ENCODE data around the gene ERGIC1.

The ERGIC1 gene

GRCh38 chr5:172873513-172873912, 39.5 kb downstream of the ERGIC1 start:
- TF ChIP-seq, protein P1, sequence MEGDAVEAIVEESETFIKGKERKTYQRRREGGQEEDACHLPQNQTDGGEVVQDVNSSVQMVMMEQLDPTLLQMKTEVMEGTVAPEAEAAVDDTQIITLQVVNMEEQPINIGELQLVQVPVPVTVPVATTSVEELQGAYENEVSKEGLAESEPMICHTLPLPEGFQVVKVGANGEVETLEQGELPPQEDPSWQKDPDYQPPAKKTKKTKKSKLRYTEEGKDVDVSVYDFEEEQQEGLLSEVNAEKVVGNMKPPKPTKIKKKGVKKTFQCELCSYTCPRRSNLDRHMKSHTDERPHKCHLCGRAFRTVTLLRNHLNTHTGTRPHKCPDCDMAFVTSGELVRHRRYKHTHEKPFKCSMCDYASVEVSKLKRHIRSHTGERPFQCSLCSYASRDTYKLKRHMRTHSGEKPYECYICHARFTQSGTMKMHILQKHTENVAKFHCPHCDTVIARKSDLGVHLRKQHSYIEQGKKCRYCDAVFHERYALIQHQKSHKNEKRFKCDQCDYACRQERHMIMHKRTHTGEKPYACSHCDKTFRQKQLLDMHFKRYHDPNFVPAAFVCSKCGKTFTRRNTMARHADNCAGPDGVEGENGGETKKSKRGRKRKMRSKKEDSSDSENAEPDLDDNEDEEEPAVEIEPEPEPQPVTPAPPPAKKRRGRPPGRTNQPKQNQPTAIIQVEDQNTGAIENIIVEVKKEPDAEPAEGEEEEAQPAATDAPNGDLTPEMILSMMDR (IDR thresholded peaks at IDR 0.05; ENCODE audit: low read depth, low read length): no peak
- DNase-seq (ENCODE audit: low read depth, low spot score): no peak
- in situ Hi-C loops (cut with HindIII; ENCODE audit: low sequenced_read_pairs): no loop called here
- no peak overlapping the region for H3K4me3 ChIP-seq (ENCODE audit: low read depth, low read length)

- no peak for DNase-seq (ENCODE audit: low read depth, low spot score)
- H3K4me3 ChIP-seq (ENCODE audit: low read depth, low read length): no peak overlapping the region
- TF ChIP-seq, protein P1 (IDR thresholded peaks at IDR 0.05; ENCODE audit: low read depth, low read length): no peak
- in situ Hi-C loops (cut with HindIII; ENCODE audit: low sequenced_read_pairs): no loop called here
These were observed 40.8 kb downstream of the ERGIC1 start for GRCh38 chr5:172874647-172875504.

DNA sequence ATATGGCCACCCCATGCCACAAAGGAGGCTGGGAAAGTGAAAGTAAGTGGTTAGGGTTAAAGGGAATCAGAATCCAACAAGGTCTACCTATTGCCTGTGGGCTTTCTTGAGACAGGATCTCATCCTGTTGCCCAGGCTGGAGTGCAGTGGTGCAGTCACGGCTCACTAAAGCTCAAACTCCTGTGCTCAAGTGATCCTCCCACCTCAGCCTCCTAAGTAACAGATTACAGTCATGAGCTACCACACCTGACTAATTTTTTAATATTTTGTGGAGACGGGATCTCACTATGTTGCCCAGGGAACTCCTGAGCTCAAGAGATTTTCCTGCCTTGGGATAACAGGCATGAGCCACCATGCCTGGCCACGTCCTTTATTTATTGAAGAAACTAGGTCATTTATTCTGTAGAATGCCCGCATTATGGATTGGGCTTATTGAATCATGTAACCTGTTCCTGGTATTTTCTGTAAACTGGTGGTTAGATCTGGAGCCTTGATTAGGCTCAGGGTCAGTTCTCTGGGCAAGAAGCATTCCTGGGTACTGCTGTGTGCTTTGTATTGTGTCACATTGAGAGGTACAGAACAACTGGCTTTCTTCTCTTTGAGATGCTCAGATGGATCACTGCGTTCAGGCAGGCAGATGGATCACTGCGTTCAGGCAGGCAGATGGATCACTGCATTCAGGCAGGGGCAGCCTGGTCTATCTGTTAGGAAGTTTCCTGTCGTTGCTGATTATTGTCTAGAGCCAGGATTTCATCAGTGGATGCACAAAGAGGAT, 41.6 kb downstream of the ERGIC1 start:
- TF ChIP-seq, protein P1 (IDR thresholded peaks at IDR 0.05; ENCODE audit: low read depth, low read length): no peak
- in situ Hi-C loops (cut with HindIII; ENCODE audit: low sequenced_read_pairs): no loop called here
- no peak for DNase-seq (ENCODE audit: low read depth, low spot score)
- H3K4me3 ChIP-seq (ENCODE audit: low read depth, low read length): no peak overlapping the region

DNA sequence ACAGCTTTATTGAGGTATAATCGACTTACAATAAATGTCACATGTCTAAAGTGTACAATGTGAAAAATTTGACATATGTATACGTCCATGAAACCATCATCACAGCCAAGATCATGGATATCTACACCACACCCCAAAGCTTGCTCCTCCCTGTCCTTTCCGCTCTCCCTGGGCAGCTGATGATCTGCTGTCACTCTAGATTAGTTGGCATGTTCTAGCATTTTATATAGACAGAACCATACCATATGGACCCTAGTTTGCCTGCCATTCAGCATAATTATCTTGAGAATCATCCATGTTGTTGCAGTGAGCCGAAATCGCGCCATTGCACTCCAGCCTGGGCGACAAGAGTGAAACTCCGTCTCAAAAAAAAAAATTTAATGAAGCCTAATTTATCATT, 42.5 kb downstream of the ERGIC1 start:
- DNase-seq (ENCODE audit: low read depth, low spot score): no peak
- H3K4me3 ChIP-seq (ENCODE audit: low read depth, low read length): no peak overlapping the region
- in situ Hi-C loops (cut with HindIII; ENCODE audit: low sequenced_read_pairs): no loop called here
- TF ChIP-seq, protein P1 (IDR thresholded peaks at IDR 0.05; ENCODE audit: low read depth, low read length): no peak

- no peak for DNase-seq (ENCODE audit: low read depth, low spot score)
- TF ChIP-seq, protein P1 (IDR thresholded peaks at IDR 0.05; ENCODE audit: low read depth, low read length): no peak
- no peak overlapping the region for H3K4me3 ChIP-seq (ENCODE audit: low read depth, low read length)
- in situ Hi-C loops (cut with HindIII; ENCODE audit: low sequenced_read_pairs): no loop called here
These were observed 43.6 kb downstream of the ERGIC1 start for GRCh38 chr5:172877466-172878260.

DNA sequence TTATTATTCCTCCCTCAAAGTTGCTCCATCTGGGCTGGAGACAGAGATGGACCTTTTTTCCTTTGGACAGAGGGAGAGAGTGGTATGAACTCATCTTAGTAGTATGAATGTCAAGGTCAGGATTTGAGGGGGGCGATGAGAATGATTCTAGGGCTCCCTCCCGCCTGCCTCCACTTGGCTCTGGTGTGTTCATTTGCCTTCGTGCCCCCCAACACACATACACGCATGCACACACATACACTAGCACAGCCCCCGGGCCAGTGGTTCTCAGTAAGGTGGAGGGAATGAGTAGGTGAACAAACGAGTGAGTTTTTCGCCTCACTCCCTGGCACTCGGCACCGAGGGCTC, 44.5 kb downstream of the ERGIC1 start:
- in situ Hi-C loops (cut with HindIII; ENCODE audit: low sequenced_read_pairs): no loop called here
- TF ChIP-seq, protein P1 (IDR thresholded peaks at IDR 0.05; ENCODE audit: low read depth, low read length): no peak
- no peak for DNase-seq (ENCODE audit: low read depth, low spot score)
- H3K4me3 ChIP-seq (ENCODE audit: low read depth, low read length): no peak overlapping the region
